ENCODE results near the gene MICU1.

The MICU1 gene

DNA sequence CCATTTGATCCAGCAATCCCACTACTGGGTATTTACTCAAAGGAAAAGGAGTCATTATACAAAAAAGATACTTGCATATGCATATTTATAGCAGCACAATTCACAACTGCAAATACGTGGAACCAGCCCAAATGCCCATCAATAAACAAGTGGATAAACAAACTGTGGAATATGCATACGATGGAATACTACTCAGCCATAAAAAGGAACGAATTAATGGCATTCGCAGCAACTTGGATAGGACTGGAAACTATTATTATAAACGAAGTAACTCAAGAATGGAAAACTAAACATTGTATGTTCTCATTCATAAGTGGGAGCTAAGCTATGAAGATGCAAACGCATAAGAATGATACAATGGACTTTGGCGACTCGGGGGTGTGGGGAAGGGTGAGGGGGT is 108.6 kb downstream of the MICU1 start:
- Histone ChIP-seq H3K4me1 (ENCODE audit: insufficient read depth, insufficient read length) (no peaks in the 10 kb centered on the region), H3K27me3 (ENCODE audit: insufficient read depth, insufficient read length) (no peaks in the 10 kb centered on the region), H3K36me3 (ENCODE audit: insufficient read depth, insufficient read length, low read length) (no peaks in the 10 kb centered on the region), H3K9me3 (ENCODE audit: insufficient read depth, low read length) (no peaks in the 10 kb centered on the region), H3K9ac (ENCODE audit: insufficient read length, low read depth) (no peak overlapping the region), H3K4me3 (ENCODE audit: insufficient read length, low read depth) (no peak overlapping the region)
- DNase-seq (ENCODE audit: low read depth, low spot score) = no peak
- no peak for TF ChIP-seq YY1 (IDR thresholded peaks at IDR 0.05; ENCODE audit: insufficient read depth, insufficient read length)
- no peak for TF ChIP-seq SUZ12 (IDR thresholded peaks at IDR 0.05; ENCODE audit: extremely low read depth, insufficient read depth, insufficient read length)
- TF ChIP-seq ZNF274 (IDR thresholded peaks at IDR 0.05; ENCODE audit: low read depth, low read length) = no peak

DNA sequence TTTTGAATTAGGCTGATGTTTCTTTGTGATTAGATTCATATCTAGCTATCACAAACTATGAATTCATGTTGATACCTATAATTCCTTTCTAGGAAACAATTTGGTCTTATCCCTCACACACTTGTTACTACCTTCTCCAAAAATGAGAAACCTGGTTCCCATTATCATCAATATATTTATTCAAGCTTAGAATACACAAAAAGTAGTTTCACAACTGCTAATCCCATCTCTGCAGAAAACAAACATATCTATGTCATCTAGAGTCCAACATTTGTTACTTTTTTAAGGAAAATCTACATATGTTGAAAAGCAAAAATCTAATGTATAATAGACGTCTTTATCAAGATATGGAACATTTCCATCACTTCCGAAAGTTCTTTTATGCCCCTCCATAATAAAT is 110.4 kb downstream of the MICU1 start:
- Histone ChIP-seq H3K36me3 (ENCODE audit: insufficient read depth, insufficient read length, low read length) (no peaks in the 10 kb centered on the region), H3K9ac (ENCODE audit: insufficient read length, low read depth) (no peak overlapping the region), H3K27me3 (ENCODE audit: insufficient read depth, insufficient read length) (no peaks in the 10 kb centered on the region), H3K4me3 (ENCODE audit: insufficient read length, low read depth) (no peak overlapping the region), H3K4me1 (ENCODE audit: insufficient read depth, insufficient read length) (no peaks in the 10 kb centered on the region), H3K9me3 (ENCODE audit: insufficient read depth, low read length) (no peaks in the 10 kb centered on the region)
- TF ChIP-seq ZNF274 (IDR thresholded peaks at IDR 0.05; ENCODE audit: low read depth, low read length) = no peak
- no peak for TF ChIP-seq SUZ12 (IDR thresholded peaks at IDR 0.05; ENCODE audit: extremely low read depth, insufficient read depth, insufficient read length)
- TF ChIP-seq YY1 (IDR thresholded peaks at IDR 0.05; ENCODE audit: insufficient read depth, insufficient read length) = no peak
- no peak for DNase-seq (ENCODE audit: low read depth, low spot score)

DNA sequence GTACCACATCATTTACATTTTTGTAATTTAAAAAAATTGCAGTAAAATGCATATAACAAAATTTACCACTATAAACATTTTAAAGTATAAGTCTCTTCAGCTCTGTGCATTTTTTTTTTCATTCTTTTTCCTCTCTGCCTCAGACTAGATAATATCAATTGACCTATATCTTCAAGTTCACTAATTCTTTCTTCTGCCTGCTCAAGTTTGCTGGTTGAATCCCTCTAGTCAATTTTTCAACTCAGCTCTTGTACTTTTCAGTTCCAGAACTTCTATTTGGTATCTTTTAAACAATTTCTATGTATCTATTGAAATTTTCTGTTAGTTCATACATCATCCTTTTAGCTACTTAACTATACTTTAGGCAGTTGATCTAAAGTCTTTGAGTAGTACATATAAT is 112.0 kb downstream of the MICU1 start:
- no peaks in the 10 kb centered on the region for H3K36me3 ChIP-seq (ENCODE audit: insufficient read depth, insufficient read length, low read length)
- no peaks in the 10 kb centered on the region for H3K4me1 ChIP-seq (ENCODE audit: insufficient read depth, insufficient read length)
- H3K27me3 ChIP-seq (ENCODE audit: insufficient read depth, insufficient read length) = no peaks in the 10 kb centered on the region
- no peak overlapping the region for H3K4me3 ChIP-seq (ENCODE audit: insufficient read length, low read depth)
- H3K9me3 ChIP-seq (ENCODE audit: insufficient read depth, low read length) = no peaks in the 10 kb centered on the region
- DNase-seq (ENCODE audit: low read depth, low spot score) = no peak
- no peak for TF ChIP-seq YY1 (IDR thresholded peaks at IDR 0.05; ENCODE audit: insufficient read depth, insufficient read length)
- no peak for TF ChIP-seq SUZ12 (IDR thresholded peaks at IDR 0.05; ENCODE audit: extremely low read depth, insufficient read depth, insufficient read length)
- TF ChIP-seq ZNF274 (IDR thresholded peaks at IDR 0.05; ENCODE audit: low read depth, low read length) = no peak
- H3K9ac ChIP-seq (ENCODE audit: insufficient read length, low read depth) = no peak overlapping the region

DNA sequence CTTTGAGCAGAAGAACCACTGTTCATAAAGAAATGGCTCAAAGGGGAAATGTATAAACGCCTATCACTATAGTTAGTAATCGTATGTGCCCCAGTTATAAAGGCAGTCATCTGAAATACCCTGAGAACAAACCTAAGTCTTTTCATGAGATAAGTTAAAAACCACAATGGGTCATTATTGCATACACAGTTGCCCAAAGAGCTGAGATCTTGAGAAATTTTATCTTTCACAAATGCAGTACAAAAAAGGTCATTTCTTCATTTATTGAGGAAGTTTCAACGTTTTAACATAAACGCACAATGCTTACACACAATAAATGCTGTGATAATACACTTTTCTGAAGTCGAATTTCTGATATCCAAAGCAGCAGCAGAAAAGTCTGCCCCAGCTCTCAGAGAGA is 114.4 kb downstream of the MICU1 start:
- Histone ChIP-seq H3K9ac (ENCODE audit: insufficient read length, low read depth) (no peak overlapping the region), H3K9me3 (ENCODE audit: insufficient read depth, low read length) (no peaks in the 10 kb centered on the region), H3K4me3 (ENCODE audit: insufficient read length, low read depth) (no peak overlapping the region), H3K4me1 (ENCODE audit: insufficient read depth, insufficient read length) (no peaks in the 10 kb centered on the region), H3K27me3 (ENCODE audit: insufficient read depth, insufficient read length) (no peaks in the 10 kb centered on the region), H3K36me3 (ENCODE audit: insufficient read depth, insufficient read length, low read length) (no peaks in the 10 kb centered on the region)
- TF ChIP-seq SUZ12 (IDR thresholded peaks at IDR 0.05; ENCODE audit: extremely low read depth, insufficient read depth, insufficient read length) = no peak
- TF ChIP-seq YY1 (IDR thresholded peaks at IDR 0.05; ENCODE audit: insufficient read depth, insufficient read length) = no peak
- TF ChIP-seq ZNF274 (IDR thresholded peaks at IDR 0.05; ENCODE audit: low read depth, low read length) = no peak
- DNase-seq (ENCODE audit: low read depth, low spot score) = no peak

DNA sequence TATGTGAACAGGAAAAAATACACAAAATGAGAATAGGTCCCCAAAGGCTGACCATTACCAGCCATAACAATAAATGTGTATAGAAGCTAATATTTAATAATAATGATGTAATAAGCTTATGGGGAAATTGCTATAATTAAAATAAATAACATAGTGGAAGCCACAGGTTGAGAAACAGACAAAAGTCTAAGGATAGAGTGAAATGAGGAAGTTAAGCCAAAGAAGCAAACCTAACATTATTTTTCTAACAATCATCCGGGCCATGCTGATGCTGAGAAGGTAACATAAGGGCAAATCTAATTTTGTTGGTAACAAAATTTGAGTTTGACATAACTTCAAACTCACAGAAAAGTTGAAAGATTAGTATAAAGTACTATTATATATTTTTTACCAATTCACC is 115.9 kb downstream of the MICU1 start:
- Histone ChIP-seq H3K27me3 (ENCODE audit: insufficient read depth, insufficient read length) (no peaks in the 10 kb centered on the region), H3K36me3 (ENCODE audit: insufficient read depth, insufficient read length, low read length) (no peaks in the 10 kb centered on the region), H3K9ac (ENCODE audit: insufficient read length, low read depth) (no peak overlapping the region), H3K4me3 (ENCODE audit: insufficient read length, low read depth) (no peak overlapping the region), H3K9me3 (ENCODE audit: insufficient read depth, low read length) (no peaks in the 10 kb centered on the region), H3K4me1 (ENCODE audit: insufficient read depth, insufficient read length) (no peaks in the 10 kb centered on the region)
- DNase-seq (ENCODE audit: low read depth, low spot score) = no peak
- TF ChIP-seq ZNF274 (IDR thresholded peaks at IDR 0.05; ENCODE audit: low read depth, low read length) = no peak
- TF ChIP-seq YY1 (IDR thresholded peaks at IDR 0.05; ENCODE audit: insufficient read depth, insufficient read length) = no peak
- TF ChIP-seq SUZ12 (IDR thresholded peaks at IDR 0.05; ENCODE audit: extremely low read depth, insufficient read depth, insufficient read length) = no peak

DNA sequence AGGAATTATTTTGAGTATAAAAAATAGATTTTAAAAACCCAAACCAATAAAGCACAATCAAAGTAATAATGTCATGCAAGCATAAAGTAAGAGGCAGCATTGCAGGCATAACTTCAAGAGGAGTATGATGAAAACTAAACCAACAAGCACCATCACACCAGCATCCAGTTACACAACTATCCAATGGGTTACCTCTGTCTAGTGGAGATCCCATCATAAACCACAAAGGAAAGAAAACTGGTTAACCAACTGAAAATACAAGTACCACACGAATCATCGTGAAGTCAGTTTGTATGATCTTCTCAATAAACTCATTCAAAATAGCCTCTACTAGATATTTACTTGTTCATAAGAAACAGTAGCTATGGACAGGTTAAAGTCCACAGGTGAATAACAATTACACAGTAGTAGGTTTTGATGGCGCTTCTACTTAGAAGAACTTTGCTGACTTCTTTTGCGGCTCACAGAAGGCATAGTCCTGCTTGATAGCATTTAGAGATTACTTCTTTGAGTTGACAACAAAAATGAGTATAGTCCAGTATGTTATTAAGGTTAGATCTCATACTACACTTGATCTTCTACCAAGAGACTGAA is 116.6 kb downstream of the MICU1 start:
- no peak for DNase-seq (ENCODE audit: low read depth, low spot score)
- Histone ChIP-seq H3K9me3 (ENCODE audit: insufficient read depth, low read length) (no peaks in the 10 kb centered on the region), H3K36me3 (ENCODE audit: insufficient read depth, insufficient read length, low read length) (no peaks in the 10 kb centered on the region), H3K9ac (ENCODE audit: insufficient read length, low read depth) (no peak overlapping the region), H3K4me3 (ENCODE audit: insufficient read length, low read depth) (no peak overlapping the region), H3K27me3 (ENCODE audit: insufficient read depth, insufficient read length) (no peaks in the 10 kb centered on the region), H3K4me1 (ENCODE audit: insufficient read depth, insufficient read length) (no peaks in the 10 kb centered on the region)
- TF ChIP-seq SUZ12 (IDR thresholded peaks at IDR 0.05; ENCODE audit: extremely low read depth, insufficient read depth, insufficient read length) = no peak
- no peak for TF ChIP-seq ZNF274 (IDR thresholded peaks at IDR 0.05; ENCODE audit: low read depth, low read length)
- no peak for TF ChIP-seq YY1 (IDR thresholded peaks at IDR 0.05; ENCODE audit: insufficient read depth, insufficient read length)

DNA sequence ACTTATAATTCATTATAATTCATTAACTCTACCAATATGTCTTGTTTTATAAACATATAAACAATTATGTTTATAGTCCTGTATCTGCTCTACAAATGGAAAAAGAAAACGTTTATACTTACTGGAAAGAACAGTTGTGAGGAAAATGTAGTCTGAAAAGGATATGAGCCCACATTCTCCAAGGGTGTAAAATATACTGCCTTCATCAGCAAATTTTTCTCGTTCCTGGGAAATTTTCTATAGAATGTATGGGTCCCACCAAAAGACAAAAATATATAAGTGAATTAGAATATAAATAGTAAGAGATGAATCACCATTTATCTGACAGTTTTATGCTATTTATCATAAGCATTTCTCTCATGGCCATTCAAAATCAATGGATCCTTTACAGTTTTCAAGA is 117.8 kb downstream of the MICU1 start:
- Histone ChIP-seq H3K27me3 (ENCODE audit: insufficient read depth, insufficient read length) (no peaks in the 10 kb centered on the region), H3K36me3 (ENCODE audit: insufficient read depth, insufficient read length, low read length) (no peaks in the 10 kb centered on the region), H3K4me1 (ENCODE audit: insufficient read depth, insufficient read length) (no peaks in the 10 kb centered on the region), H3K9ac (ENCODE audit: insufficient read length, low read depth) (no peak overlapping the region), H3K4me3 (ENCODE audit: insufficient read length, low read depth) (no peak overlapping the region), H3K9me3 (ENCODE audit: insufficient read depth, low read length) (no peaks in the 10 kb centered on the region)
- no peak for DNase-seq (ENCODE audit: low read depth, low spot score)
- no peak for TF ChIP-seq ZNF274 (IDR thresholded peaks at IDR 0.05; ENCODE audit: low read depth, low read length)
- no peak for TF ChIP-seq YY1 (IDR thresholded peaks at IDR 0.05; ENCODE audit: insufficient read depth, insufficient read length)
- TF ChIP-seq SUZ12 (IDR thresholded peaks at IDR 0.05; ENCODE audit: extremely low read depth, insufficient read depth, insufficient read length) = no peak

Data from NT2/D1 (cell line).